Measurements from ENCODE around the gene SPARC.

Gene SPARC

DNA sequence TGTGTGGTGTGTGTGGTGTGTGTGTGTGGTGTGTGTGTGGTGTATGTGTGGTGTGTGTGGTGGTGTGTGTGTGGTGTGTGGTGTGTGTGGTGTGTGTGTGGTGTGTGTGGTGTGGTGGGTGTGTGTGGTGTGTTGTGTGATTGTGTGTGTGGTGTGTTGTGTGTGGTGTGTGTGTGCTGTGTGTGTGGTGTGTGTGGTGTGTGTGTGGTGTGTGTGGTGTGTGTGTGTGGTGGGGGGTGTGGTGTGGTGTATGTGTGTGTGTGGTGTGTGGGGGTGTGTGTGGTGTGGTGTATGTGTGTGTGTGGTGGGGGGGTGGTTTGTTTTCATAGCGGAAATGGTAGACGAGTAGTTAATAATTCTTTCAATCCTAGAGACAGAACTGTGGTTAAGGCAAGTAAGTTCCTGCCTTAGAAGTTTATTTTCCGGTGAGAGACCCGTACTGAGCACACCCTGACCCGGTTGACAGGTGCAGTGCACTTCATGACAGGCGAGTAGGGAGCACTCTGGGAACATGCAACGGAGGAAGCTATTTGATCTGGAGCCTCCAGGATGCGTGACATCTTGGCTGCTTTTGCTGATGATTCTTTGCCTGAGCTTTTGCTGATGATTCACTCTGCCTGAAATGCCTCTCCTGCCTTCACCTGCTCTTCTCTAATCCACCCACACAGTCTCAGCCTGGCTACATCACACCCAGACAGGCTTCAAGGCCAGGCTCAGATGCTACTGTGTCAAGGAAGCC, 73.9 kb downstream of the SPARC start:
- Histone ChIP-seq H3K4me1 (ENCODE audit: control extremely low read depth in 1 of 4, control insufficient read depth in 4 of 4, insufficient read depth in 4 of 4, low read length in 3 of 4) (peaks cover 0 to 13% (median 5%) of the 10 kb centered on the region in 4 experiments), H3K27me3 (replicated peaks in 2 of 5; ENCODE audit: control insufficient read depth in 4 of 5, insufficient read depth in 5 of 5, low read length in 4 of 5) (no peaks in the 10 kb centered on the region), H3K27ac (ENCODE audit: insufficient read depth in 1 of 2, low read depth in 1 of 2, low read length in 2 of 2, poor library complexity in 1 of 2, severe bottlenecking in 2 of 2) (no peak overlapping the region), H3K4me3 (ENCODE audit: control insufficient read depth in 1 of 7, extremely low read depth in 1 of 7, insufficient read depth in 4 of 7, low read depth in 2 of 7, low read length in 6 of 7) (no peak overlapping the region), H3K9me3 (ENCODE audit: control extremely low read depth in 1 of 5, control insufficient read depth in 4 of 5, insufficient read depth in 2 of 5, low read depth in 1 of 5, low read length in 4 of 5) (no peaks in the 10 kb centered on the region), H3K36me3 (ENCODE audit: control insufficient read depth in 4 of 4, insufficient read depth in 4 of 4, low read length in 3 of 4) (no peaks in the 10 kb centered on the region)
- CTCF ChIA-PET: interaction anchor here (1.0 to 1.7 kb wide), 2 partner anchors 27 to 35 kb away, joined by 3 read pairs; no protein-coding TSS in a partner anchor
- POLR2A ChIA-PET: no interaction called here
- peak; percentile 19 to 72 (median 40) for DNase-seq
- 28% methylated on average over 7 of the region's 8 CpGs for WGBS (ENCODE audit: insufficient coverage)

DNA sequence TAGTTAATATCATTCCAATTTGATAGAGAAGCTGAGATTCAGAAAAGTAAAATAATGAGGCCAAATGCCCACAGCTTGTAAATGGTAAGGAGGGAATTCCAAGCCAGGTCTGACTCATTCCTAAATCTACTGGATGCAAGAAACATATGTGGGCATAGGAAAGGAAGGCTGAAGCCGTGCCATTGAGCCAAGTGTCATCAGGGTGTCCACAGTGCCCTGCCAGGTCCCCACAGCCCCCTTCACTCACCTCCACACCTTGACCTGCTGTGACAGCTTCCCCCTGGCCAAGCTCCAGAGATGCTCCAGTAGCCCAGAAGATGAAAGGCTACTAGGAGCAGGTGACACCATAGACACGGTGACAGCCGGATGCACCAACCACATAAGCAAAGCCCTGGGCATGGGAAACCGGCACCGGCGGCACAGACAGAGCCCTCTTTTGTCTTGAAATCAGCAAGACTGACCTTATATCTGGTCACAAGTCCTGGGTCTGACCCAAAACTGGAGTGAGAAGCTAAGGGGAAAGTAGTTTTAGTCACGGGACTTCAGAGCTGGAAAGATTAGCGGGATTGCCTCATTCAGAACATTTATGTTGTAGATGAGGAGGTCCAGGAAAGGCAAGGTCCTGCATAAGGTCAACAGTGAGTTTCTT, 75.5 kb downstream of the SPARC start:
- POLR2A ChIA-PET: no interaction called here
- 97% methylated on average over 7 of the region's 8 CpGs for WGBS (ENCODE audit: insufficient coverage)

More for the DNA sequence above, 75.5 kb downstream of the SPARC start:
- peaks cover 0 to 2% (median 0%) of the 10 kb centered on the region in 5 experiments for H3K27me3 ChIP-seq (replicated peaks in 2 of 5; ENCODE audit: control insufficient read depth in 4 of 5, insufficient read depth in 5 of 5, low read length in 4 of 5)
- H3K9me3 ChIP-seq (ENCODE audit: control extremely low read depth in 1 of 5, control insufficient read depth in 4 of 5, insufficient read depth in 2 of 5, low read depth in 1 of 5, low read length in 4 of 5): no peaks in the 10 kb centered on the region
- no peak overlapping the region for H3K4me3 ChIP-seq (ENCODE audit: control insufficient read depth in 1 of 7, extremely low read depth in 1 of 7, insufficient read depth in 4 of 7, low read depth in 2 of 7, low read length in 6 of 7)
- H3K36me3 ChIP-seq (ENCODE audit: control insufficient read depth in 4 of 4, insufficient read depth in 4 of 4, low read length in 3 of 4): no peaks in the 10 kb centered on the region
- no peak for DNase-seq
- CTCF ChIA-PET: no interaction called here
- peaks cover 0 to 13% (median 5%) of the 10 kb centered on the region in 4 experiments for H3K4me1 ChIP-seq (ENCODE audit: control extremely low read depth in 1 of 4, control insufficient read depth in 4 of 4, insufficient read depth in 4 of 4, low read length in 3 of 4)
- no peak overlapping the region for H3K27ac ChIP-seq (ENCODE audit: insufficient read depth in 1 of 2, low read depth in 1 of 2, low read length in 2 of 2, poor library complexity in 1 of 2, severe bottlenecking in 2 of 2)

Measured in common myeloid progenitor, CD34-positive (primary cell).